ENCODE results near the gene COLEC12. TPM values are rescaled to one million over a fixed set of nuclear protein-coding genes. Genes with fewer than 3 reads are reported as not detected.

The COLEC12 gene
- total and polyA plus RNA-seq, 12 donors: 1.5 to 19.5 (median 8.6) TPM

DNA sequence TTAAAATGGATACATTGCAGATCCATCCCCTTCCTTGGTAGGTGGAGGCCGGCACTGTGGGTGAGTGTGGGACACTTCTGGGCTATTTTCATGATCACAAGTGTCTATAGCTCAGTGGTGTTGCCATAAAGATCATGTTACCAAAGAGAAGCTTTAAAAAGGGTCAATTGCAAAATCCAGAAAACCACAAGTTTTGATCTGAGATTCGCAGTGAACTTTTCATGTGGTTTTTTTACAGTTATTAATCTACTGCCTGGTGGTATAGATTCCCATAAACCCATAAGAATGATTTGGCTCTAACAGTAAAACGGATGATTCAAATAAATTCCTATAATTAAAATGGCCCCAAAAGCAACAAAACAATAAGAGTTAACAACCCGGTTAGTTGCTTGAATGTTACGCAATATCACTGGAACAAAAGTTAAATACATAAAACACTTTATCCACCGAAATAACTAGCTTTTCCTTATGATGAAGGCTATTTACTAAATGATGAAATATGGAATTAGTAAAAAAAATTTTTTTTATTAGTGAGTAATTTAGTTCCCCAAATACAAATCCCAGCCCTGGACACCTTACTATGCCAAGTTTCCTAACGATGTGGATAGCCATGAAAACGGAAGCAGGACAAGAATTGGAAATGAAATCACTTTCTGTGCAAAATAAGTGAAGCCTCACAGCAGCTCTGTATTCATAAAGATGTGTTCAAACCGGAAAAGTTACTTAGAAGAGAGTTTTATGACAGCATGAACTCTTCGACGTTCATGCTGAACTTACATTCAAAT is 137.0 kb downstream of the COLEC12 start:
- H3K9me3 ChIP-seq (replicated peaks in 1 of 3): no peaks in the 10 kb centered on the region
- 59 to 65% (median 64%) methylated on average over 11 of the region's 11 CpGs for WGBS, 4 donors
- H3K4me3 ChIP-seq: no peak overlapping the region
- no peaks in the 10 kb centered on the region for H3K36me3 ChIP-seq (replicated peaks in 1 of 2)
- TF ChIP-seq POLR2A (IDR thresholded peaks at IDR 0.05) (no peak), CTCF (IDR thresholded peaks at IDR 0.05) (no peak)
- intact Hi-C loops (cut with DNase I): no loop called here
- DNase-seq: no peak
- no peaks in the 10 kb centered on the region for H3K4me1 ChIP-seq (replicated peaks in 1 of 2)
- H3K27me3 ChIP-seq: no peaks in the 10 kb centered on the region
- no peak overlapping the region for H3K27ac ChIP-seq

GRCh38 chr18:362311-363290 is 137.9 kb downstream of the COLEC12 start:
- H3K4me3 ChIP-seq: no peak overlapping the region
- TF ChIP-seq CTCF (IDR thresholded peaks at IDR 0.05) (no peak), POLR2A (IDR thresholded peaks at IDR 0.05) (no peak)
- H3K36me3 ChIP-seq (replicated peaks in 1 of 2): no peaks in the 10 kb centered on the region
- H3K27me3 ChIP-seq: no peaks in the 10 kb centered on the region
- intact Hi-C loops (cut with DNase I): no loop called here
- H3K9me3 ChIP-seq (replicated peaks in 1 of 3): no peaks in the 10 kb centered on the region
- no peaks in the 10 kb centered on the region for H3K4me1 ChIP-seq (replicated peaks in 1 of 2)
- DNase-seq: no peak
- H3K27ac ChIP-seq: no peak overlapping the region
- WGBS, 4 donors: 63 to 72% (median 65%) methylated on average over 12 of the region's 12 CpGs

GRCh38 chr18:361941-362310 is 138.6 kb downstream of the COLEC12 start:
- 44 to 56% (median 50%) methylated on average over 7 of the region's 7 CpGs for WGBS, 4 donors
- Histone ChIP-seq H3K27ac (no peak overlapping the region), H3K4me3 (no peak overlapping the region), H3K4me1 (replicated peaks in 1 of 2) (no peaks in the 10 kb centered on the region), H3K9me3 (replicated peaks in 1 of 3) (no peaks in the 10 kb centered on the region), H3K27me3 (no peaks in the 10 kb centered on the region), H3K36me3 (replicated peaks in 1 of 2) (no peaks in the 10 kb centered on the region)
- no peak for DNase-seq
- TF ChIP-seq CTCF (IDR thresholded peaks at IDR 0.05): no peak
- no peak for TF ChIP-seq POLR2A (IDR thresholded peaks at IDR 0.05)
- intact Hi-C loops (cut with DNase I): no loop called here

GRCh38 chr18:361100-361732 is 139.3 kb downstream of the COLEC12 start:
- TF ChIP-seq POLR2A (IDR thresholded peaks at IDR 0.05) (no peak), CTCF (IDR thresholded peaks at IDR 0.05) (no peak)
- DNase-seq: no peak
- Histone ChIP-seq H3K4me1 (replicated peaks in 1 of 2) (no peaks in the 10 kb centered on the region), H3K36me3 (replicated peaks in 1 of 2) (no peaks in the 10 kb centered on the region), H3K27me3 (no peaks in the 10 kb centered on the region), H3K9me3 (replicated peaks in 1 of 3) (no peaks in the 10 kb centered on the region), H3K4me3 (no peak overlapping the region), H3K27ac (no peak overlapping the region)
- intact Hi-C loops (cut with DNase I): no loop called here
- WGBS, 4 donors: 84 to 90% (median 87%) methylated on average over 7 of the region's 7 CpGs
